Renal pelvis (tissue), 4 donors: ENCODE data around the gene GRPEL2. TPM values are rescaled to one million over a fixed set of nuclear protein-coding genes. Genes with fewer than 3 reads are reported as not detected.
A peak's percentile ranks its signal among the peaks of the same experiment; 100 is the strongest.

Experiments used
- DNase-seq: peaks from one replicate; pipeline ENCODE4 v3.0.0-alpha.2; 2013
- polyA plus RNA-seq, 3 donors: library from polyadenylated mRNA; unstranded; fragments of 120-200 nt; gene quantifications; one replicate each; pipeline ENCODE4 v1.2.1, GENCODE V29; 2013; ENCODE audit not compliant: insufficient read length in 3 of 3

Gene GRPEL2
- polyA plus RNA-seq, 3 donors = 15.3 to 20.9 (median 19.5) TPM

- DNase-seq = no peak
These were observed 4.1 kb downstream of the GRPEL2 start for GRCh38 chr5:149349382-149349781.

DNA sequence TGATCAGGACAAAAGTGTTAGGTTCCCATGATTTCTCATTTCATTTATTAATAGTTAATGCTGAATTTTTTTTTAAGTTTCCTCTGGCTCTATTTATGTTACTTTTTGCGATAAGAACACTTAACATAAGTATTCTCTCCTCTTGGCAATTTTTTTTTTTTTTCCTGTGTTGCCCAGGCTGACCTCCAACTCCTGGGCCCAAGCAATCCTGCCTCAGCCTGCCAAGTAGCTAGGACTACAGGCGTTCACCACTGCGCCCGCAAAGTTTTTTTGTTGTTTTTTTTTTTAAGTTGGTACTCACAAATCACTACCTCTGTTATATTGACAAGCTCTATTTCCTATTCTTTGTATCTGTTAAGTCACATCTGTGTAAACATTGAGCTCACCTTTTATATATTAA lies 6.9 kb downstream of the GRPEL2 start:
- no peak for DNase-seq

DNA sequence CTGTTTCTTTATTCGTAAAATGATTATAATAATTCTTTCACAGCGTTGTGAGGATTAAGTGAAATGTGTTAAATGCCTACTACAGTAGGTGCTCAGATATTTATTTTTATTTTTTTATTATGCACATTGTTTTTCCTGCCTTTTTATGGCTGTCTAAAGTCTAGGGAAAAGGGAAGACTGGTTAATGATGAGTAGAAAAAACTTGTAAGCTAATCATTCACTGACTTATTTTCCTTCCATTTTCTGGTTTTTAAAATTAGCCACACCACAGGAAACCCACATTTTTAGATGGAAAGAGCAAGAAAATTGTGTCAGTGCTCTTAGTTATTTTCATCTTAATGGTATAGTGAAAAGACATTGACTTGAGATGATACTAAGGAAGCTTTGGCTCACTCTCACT lies 8.6 kb downstream of the GRPEL2 start:
- DNase-seq = no peak

DNA sequence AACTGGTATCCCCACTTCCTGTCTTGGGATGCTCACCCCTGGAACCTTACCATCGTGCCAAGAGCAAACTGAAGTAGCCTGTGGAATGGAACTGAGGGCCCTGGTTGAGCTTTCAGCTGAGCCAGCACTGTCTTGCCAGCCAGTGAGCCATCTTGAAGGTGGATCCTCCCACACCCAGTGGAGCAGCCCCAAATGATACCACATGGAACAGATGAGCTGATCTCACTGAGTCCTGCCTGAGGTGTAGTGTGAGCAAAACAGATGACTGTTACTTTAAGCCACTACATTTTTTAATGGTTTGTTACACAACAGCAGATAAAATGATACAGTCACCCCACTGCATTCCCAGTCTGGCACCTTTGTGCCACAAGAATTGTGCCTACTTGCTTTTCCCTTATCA lies 10.4 kb downstream of the GRPEL2 start:
- no peak for DNase-seq

GRCh38 chr5:149356391-149356790 lies 11.1 kb downstream of the GRPEL2 start:
- no peak for DNase-seq

- peak; percentile 94 for DNase-seq
These were observed 12.3 kb downstream of the GRPEL2 start, which contains the start of gene PCYOX1L for GRCh38 chr5:149357370-149358293. Gene PCYOX1L, plus strand, starts transcription at chr5:149358046. Its CDS starts 23 bp downstream, at chr5:149358069.

- no peak for DNase-seq
These were observed 13.0 kb downstream of the GRPEL2 start for GRCh38 chr5:149358294-149358651.

DNA sequence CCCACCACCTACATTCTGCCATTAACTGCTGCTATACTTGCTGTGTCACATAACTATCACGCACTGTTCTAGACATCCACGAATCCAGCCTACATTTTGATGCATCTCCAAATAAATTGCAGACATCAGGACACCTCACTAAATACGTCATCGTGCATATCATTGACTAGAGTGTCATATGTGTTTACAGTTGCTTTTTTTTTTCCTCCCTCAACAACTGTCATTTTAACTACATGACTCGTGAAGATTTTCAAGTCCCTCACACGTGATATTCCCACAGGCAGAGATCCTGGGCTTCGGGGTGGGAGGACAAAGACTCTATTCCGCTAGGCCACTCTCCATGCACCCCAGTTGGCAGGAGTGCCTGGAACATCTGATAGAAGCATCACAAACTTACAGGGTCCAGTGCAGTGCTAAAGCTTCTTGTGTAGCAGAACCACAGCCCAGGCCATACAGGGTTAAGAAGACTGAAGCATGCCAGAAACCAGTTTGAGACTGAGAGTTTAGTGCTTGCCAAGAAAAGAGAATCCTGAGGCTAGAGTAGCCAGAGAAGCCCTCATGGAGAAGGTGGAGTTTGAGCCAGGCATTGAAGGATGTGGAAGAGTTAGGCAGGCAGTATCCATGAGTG lies 13.7 kb downstream of the GRPEL2 start:
- DNase-seq = no peak

DNA sequence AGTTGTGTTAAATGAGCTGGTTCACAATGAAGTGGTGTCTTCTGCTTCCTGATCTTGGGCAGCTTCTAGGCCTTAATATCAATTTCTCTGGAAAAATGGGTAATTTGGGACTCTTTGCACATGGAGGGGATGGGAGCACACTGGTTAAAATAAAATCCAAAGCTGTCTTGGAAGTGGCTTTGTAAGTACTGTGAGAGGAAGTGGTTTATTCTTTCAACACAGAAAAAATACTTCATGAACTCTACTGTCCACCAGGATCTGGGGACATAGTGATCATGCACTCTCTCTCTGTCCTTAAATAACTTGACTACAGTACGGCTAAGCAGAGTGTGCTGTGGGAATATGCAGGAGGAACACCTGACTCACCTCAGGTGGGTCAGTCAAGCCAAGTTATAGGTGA lies 15.0 kb downstream of the GRPEL2 start:
- no peak for DNase-seq

DNA sequence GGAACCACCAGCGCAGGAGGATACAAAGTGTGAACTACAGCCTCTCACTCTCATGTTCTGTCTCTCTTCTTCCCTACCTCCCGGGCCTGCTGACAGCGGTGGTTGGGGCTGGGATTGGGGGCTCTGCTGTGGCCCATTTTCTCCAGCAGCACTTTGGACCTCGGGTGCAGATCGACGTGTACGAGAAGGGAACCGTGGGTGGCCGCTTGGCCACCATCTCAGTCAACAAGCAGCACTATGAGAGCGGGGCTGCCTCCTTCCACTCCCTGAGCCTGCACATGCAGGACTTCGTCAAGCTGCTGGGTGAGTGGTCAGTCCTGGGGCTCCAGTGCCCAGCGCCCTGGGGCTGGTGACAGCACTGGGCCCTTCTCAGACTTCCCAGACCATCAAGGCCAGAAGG lies 17.2 kb downstream of the GRPEL2 start:
- DNase-seq = no peak

DNA sequence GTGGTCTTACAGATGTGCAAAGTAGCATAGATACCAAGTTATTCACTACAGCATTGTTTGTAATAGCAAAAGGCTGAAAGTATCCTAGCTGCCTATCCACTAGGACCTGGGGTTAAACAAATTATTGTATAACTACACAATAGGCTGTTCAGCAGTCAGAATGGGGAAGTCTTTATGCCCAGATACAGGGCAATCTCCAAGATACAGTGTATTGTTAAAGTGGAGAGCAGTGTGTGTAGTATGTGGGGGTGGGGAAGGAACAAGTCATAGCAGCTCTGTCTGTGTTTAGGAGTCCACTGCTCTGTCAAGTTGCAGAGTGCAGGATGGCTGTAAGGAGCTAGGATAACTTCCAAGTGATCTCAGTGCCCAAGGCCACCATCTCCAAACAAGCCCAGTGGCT lies 18.1 kb downstream of the GRPEL2 start:
- DNase-seq = no peak

- DNase-seq = no peak
These were observed 18.6 kb downstream of the GRPEL2 start for GRCh38 chr5:149363936-149364335.

- DNase-seq = no peak
These were observed 19.4 kb downstream of the GRPEL2 start for GRCh38 chr5:149364719-149365118.

- no peak for DNase-seq
These were observed 20.1 kb downstream of the GRPEL2 start for GRCh38 chr5:149365418-149365817.

DNA sequence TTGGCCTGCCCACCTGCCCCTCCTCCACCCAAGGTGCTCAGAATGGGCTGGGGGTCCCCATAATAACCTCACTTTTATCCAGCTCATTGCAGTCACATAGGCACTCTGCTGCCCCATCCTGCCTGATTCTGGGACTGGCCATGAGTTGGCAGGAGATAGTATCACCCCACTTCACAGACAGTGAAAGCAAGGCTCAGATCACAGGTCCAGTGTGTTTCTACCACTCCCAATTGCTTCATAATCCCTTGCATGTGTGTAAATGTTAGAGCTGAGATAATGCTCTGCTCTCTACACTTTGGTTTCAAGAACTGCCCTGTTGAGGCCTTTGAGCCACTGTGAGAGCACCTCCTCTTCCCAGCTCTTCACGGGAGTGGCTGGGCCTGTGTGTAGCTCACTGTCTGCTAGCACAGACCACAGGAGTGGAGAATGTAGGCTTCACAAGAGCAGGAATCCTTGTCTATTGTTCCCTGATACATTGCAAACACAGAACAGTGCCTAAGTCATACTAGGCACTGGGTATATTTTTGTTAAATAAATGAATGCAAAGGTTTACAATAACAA lies 20.9 kb downstream of the GRPEL2 start:
- DNase-seq = no peak

DNA sequence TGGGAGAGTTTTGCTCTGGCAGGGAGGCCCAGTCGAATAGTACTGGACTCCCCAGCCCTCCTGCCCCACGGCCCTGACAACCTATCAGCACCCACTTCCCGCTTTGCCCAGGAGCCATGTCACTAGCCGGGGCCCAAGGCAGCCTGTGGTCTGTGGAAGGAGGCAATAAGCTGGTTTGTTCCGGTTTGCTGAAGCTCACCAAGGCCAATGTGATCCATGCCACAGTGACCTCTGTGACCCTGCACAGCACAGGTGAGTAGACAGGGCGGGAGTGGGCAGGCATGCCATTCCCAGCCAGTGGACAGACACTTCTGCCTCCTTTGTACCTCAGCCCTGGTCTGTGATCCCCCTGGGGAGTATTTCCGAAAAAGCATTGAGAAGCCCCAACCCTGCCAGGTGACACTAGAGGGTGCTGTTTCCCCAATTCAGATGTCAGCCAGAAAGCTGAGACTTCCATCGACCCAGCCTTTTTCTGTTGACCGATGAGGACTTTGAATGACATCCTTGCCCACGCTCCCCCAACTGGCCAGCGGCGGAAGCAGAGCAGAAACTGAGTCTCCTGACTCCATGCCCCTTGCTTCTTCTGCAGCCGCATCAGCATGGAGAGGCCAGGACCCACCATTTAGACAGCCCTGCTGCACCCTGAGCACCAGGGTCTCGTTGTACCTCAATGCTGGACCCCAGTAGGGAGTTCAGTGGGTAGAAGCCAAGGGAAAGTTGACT lies 22.1 kb downstream of the GRPEL2 start:
- DNase-seq = peak; percentile 64

DNA sequence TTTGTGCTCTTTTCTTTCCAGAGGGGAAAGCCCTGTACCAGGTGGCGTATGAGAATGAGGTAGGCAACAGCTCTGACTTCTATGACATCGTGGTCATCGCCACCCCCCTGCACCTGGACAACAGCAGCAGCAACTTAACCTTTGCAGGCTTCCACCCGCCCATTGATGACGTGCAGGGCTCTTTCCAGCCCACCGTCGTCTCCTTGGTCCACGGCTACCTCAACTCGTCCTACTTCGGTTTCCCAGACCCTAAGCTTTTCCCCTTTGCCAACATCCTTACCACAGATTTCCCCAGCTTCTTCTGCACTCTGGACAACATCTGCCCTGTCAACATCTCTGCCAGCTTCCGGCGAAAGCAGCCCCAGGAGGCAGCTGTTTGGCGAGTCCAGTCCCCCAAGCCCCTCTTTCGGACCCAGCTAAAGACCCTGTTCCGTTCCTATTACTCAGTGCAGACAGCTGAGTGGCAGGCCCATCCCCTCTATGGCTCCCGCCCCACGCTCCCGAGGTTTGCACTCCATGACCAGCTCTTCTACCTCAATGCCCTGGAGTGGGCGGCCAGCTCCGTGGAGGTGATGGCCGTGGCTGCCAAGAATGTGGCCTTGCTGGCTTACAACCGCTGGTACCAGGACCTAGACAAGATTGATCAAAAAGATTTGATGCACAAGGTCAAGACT lies 22.8 kb downstream of the GRPEL2 start:
- DNase-seq = no peak

GRCh38 chr5:149370878-149371277 lies 25.6 kb downstream of the GRPEL2 start:
- DNase-seq = no peak

DNA sequence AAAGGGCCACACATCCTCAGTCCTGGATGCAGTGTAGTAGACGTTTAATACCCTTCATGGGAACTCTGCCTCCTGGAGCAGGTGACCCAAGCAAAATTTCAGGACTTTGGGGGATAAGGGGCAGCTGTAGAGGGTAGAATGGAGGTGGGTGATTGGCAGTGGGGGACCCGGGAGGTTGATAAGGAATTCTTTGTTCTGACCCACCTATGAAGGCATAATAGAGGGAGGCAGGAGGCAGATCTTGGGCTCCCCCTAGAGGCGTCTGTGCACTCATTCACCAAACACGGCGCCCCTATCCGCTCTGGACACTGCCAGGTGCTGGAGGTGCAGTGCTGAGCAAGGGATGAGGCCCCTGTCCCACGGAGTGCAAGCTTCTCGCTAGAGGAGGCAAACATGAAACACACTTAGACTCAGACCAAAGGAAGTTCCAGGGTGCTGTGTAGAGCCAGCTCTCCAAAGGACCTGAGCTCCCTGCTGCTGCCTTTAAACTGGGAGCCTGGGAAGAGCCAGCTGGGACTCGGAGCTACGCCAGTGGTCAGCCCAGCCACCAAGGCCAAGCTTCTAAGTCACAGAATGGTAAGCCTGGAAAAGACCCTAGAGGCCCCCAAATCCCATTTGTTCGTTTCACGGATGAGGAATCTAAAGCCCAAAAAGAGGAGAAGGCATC lies 26.1 kb downstream of the GRPEL2 start:
- no peak for DNase-seq

GRCh38 chr5:149372076-149372795 lies 26.9 kb downstream of the GRPEL2 start:
- DNase-seq = no peak

GRCh38 chr5:149372932-149373331 lies 27.6 kb downstream of the GRPEL2 start:
- DNase-seq = no peak
